A204.1 (cell line): ENCODE results near the gene GOT1.

ENCODE experiments used
- FAIRE-seq: peaks from 2 replicates; lab custom pipeline; 2012; peaks lifted over from hg19 to GRCh38; lab: Jason Lieb, UNC

The GOT1 gene

GRCh38 chr10:99394761-99395386, 35.5 kb downstream of the GOT1 start:
- no peak for FAIRE-seq

DNA sequence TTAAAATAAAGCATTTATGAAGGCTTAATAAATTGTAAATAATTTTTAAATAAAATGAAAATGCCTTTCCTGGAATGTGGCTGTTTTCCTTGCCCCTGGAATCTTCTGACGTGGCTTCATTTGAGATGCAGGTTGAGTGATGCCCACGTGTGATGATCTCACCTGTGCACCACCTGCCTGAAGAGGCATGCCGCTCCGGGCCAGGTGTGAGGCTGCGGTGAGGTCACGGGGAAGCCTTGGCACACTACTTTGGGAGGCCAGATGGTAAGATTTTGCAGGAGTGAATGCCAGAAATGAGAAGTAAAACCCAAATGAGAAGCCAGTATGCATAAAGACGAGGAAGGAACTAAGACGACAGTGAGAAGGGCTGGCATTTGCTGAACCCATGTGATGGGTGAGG, 36.2 kb downstream of the GOT1 start:
- FAIRE-seq, result no peak

DNA sequence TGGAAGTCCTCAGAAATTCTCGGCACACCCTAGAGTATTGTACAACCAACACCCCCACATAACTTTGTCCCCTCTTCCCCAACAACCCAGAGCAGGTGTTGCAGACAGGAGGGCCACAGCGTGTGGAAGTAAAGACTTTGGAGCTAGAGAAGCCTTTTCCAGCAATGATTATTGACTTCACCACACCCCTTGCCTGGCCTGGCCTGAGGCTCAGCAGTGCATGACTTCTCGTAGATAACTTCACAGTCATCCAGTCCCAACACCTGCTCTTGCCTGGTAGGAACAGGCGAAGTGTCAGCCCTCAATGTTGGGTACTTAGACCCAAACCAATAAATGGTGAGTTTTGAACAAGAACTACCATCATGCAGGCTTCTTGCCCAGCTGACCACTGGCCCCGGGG, 36.7 kb downstream of the GOT1 start:
- FAIRE-seq, result no peak

DNA sequence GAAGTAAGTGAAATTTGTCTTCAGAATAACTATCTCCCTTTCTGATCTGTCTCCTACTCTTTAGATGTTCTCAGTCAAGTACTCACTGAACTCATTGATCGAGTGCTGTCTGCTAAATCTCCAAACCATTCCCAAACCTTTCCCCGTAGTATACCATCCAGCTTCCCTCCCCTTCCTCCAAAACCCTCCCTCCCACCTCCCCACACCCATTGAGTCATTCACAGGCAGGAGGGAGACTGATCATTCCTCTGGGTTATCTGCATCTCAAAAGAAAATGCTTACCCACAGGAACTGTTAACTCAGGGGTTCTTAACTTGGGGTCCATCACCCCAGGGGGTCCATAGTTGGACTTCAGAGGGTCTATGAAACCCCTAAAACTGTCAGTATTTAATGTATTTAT, 37.4 kb downstream of the GOT1 start:
- FAIRE-seq, result no peak

DNA sequence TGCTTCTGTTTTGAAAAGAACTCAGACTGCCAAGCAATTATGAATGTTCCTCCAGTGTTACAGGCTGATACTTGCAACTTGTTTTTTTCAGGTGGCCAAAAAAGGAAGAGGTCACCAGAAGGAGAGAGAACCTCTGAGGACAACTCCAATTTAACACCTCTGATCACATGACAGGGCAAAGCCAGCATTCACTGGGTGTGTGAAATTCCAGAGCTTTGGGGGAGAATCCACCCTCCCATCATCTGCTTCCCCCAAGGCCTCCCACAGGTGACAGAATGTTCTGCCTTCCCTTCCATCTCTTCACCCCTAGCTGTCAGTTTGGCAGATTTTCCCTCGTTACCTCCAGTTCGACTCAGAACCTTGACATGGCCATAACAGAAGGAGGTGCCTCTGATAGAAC, 39.1 kb downstream of the GOT1 start:
- no peak for FAIRE-seq

- FAIRE-seq, result no peak
These were observed 40.5 kb downstream of the GOT1 start for GRCh38 chr10:99389729-99390480.

- FAIRE-seq, result no peak
These were observed 42.9 kb downstream of the GOT1 start for GRCh38 chr10:99387541-99387940.

DNA sequence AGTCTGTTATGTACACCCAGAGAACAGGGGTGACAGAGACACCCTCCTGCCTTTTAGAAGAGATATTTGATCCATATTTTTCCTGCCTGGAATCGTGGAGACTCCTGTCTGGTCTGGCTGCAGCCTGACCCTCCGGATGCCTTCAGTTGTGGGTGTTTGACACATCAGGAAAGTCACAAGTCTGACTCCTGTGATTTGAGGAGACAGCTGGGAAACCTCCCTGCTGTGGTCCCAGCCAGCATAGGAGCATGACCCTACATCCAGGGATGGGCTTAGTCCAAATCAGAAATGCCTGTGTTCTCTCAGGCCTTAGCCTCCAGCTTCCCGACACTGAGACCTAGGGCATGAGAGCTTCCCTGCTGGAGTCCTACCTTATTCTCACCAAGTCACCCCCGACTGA, 43.4 kb downstream of the GOT1 start:
- FAIRE-seq, result no peak

DNA sequence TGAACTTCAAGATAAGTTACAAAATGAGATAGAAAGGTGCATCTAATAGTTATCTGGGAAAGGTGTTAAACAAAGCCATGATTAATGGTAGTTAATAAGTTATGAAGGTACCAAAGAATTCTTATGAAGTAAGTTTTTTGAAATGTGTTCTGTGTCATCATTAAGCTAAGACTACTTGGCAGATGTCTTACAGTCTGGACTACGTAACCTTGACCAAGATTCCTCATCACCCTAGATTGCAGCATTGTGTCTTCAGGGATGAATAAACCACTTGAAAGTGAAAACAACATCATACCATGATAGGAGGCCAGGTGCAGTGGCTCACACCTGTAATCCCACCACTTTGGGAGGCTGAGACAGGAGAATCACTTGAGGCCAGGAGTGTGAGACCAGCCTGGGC, 48.2 kb downstream of the GOT1 start:
- no peak for FAIRE-seq

DNA sequence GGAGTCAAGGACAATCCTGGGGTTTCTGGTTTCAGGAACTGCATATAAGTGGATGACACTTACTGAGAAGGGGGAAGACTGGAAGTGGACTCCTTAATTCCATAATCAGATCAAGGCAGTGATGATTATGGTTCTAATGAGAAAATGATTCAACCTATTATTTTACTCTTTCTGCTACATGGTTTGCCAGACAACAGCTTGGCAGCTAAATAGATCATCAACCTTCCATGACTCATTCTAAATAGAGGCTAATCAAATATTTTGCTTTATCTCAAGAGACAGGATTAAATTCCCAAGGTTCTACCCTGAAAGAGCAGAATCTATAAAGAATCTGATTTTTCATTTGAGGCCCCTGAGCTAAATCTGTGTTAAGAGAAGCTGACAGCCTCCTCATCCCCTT, 55.0 kb downstream of the GOT1 start:
- FAIRE-seq, result no peak

- no peak for FAIRE-seq
These were observed 55.5 kb downstream of the GOT1 start for GRCh38 chr10:99374972-99375371.

DNA sequence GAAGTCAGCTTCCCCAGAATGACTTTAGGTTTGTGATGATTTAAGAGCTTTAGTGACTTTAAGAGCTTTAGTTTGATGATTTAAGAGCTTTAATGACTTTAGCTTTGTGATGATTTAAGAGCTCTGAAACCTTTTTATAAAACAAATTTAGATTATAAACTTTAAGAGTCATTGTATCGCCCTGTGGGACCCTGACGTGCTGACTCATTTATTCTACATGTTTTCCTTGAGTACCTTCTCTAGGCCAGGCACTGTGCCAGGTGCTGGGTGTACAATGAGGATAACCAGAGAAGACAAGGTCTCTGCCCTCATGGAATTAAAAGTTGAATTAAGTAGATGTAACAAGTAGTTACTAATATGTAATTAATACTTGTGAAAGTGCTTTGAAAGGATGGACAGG, 55.9 kb downstream of the GOT1 start:
- no peak for FAIRE-seq

DNA sequence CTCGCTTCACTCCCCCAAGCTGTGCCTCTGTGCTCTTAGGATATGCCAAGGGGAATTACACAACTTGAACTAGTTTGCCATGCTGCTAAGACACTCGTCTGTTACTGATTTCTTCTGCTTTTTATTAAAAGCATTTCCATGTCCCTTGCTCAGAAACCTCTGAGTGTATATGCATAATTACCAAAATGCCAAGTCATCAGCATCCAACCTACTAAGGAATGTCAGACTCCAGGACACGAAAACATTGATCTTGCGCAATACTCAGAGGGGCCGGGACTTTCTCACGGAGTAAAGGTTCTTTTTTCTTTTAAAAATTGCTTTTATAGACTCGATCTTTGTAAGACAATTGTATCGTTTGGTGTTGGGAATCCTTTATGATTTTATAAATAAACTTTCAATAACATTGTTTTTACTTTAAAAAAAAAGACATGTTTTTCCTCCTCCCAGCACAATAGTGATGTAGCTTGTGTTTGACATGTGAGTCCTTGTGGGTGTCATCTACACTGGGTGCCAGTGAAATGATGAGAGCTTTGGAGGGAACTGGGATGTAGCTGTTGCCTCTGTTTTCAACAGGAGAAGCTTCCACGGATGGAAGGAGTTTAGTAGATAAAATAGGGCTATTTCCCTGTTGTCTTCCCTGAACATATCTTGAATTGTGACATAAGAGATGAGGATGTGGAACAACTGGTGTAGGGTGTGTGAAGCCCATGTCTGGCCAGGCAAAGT, 57.7 kb downstream of the GOT1 start:
- no peak for FAIRE-seq

DNA sequence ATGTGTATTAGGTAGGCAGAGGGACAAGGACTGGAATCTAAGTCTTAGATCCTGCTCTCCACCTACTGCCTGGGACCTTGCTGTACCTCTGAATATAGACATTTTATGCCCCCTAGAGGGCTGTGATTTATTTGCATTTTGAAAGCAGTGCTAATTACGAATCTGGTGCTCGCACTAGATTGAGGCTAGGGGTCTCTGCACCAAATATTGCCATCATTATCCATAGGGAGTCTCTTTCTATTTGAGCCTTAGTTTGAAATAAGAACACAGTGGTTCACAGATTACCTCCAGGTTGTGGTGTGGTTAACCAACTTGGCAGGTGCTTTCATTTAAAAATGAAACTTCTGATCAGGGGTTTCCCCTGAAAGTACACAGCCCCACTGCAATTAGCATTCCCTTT, 59.4 kb downstream of the GOT1 start:
- no peak for FAIRE-seq

DNA sequence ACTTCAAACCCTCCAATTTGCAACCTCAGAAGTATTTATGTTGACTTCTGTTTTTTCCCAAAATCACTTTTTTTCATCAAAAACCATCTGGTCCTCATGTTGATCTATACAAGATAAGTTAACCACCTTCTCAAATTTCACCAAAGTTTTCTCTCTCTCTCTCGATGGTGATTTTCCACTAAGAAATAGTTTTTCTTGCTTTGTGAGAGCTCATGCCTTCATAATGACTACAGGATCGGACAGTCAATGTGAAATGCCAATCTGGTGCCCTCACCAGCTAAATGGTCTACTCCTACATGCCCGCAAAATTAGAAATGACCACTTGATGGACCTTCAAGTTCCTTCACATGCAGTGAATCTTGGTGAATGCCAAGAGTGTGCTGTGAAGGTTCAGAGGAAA, 60.9 kb downstream of the GOT1 start:
- no peak for FAIRE-seq

- no peak for FAIRE-seq
These were observed 61.3 kb downstream of the GOT1 start for GRCh38 chr10:99369126-99369525.

GRCh38 chr10:99368646-99369045, 61.8 kb downstream of the GOT1 start:
- FAIRE-seq, result no peak

- no peak for FAIRE-seq
These were observed 63.8 kb downstream of the GOT1 start for GRCh38 chr10:99366666-99367065.

DNA sequence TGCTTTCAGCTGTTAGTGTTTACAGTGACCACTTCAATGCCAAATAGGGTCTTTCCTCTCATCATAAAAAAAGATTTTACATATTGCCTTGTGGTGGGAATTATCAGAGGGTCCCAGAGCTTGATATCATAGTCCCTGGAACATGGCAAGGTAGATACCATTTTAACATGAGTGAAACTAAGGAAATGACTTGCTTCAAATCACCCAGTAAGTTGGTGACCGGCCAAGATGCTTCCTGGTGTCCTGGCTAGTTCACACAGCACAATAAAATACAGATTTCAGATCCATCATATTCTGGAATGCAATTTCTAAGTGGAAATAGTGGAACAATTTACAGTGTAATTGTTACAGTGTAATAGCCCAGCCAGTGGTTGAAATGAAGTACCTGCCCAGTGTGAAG, 64.7 kb downstream of the GOT1 start:
- FAIRE-seq, result no peak

DNA sequence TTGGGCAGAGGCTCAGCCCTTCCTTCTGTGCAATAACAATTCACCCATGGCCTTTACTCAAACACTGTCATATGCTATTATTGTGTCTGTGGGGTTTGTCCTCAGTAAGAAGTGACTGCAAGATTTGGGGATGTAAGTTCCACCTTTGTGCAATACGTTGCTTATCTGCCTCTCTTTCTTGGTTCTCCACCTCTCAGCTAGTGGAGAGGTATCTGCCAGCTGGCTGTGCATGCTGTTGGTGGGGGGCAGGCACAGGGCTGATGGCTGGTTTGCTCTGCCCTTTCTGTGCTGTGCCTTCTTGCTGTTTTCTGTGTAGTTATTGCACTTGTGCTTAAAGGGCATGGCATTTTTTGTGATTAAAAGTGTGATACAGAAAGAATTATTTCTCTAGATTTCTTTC, 65.1 kb downstream of the GOT1 start:
- no peak for FAIRE-seq

DNA sequence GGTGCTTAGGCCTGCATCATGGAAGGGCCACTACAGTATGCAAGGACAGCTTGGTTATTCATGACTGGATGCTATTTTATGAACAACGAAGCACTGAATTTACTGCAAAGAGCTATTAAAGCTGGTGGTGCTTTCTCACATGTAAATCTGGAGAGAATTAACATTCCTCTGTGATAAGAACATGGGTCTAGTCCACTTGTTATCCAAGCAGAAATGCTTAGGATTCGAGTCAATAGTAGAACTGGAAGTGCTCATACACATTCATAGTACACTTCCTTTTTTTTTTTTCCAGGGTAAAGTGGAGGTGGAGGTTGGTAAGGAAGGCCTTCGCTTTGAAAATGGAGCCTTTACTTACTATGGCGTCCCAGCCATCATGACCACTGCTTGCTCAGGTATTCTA, 66.3 kb downstream of the GOT1 start:
- no peak for FAIRE-seq

DNA sequence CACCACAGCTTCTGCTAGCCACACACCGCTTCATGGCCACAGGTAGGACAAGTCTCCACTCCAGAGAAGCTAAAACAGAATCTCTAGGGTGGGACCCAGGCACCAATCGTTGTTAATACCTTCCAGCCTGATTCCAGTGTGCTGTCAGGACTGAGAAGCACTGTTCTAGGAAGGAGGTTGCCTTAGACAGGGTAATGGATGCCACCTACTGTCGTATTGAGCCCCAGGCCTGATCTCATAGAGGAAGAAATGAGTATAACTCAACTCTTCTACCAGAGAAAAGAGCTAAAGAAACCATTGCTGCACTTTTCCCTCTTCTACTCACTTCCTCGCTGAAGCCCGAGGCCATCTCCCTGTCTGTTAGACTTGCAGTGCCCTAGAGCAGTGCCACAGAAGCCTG, 69.5 kb downstream of the GOT1 start:
- FAIRE-seq, result no peak

DNA sequence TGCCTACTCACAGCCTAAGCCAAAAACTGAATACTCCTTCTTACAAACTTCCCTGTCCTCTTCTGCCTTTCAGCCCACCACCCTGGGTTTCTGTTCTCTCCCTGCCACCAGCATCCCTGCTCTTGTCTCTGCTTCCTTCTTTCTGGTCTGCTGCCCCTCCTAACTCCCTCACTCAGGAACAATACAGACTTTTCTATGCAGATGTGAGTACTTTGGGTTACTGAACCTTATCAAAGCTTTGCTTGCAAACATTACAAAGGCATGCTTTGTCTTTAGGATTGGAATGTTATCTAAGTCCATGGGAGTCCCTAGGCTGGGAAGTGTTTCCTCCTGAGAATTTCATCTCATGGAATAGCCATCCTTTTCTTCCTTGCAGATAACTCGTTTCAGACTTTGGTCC, 72.3 kb downstream of the GOT1 start:
- FAIRE-seq, result no peak

- FAIRE-seq, result no peak
These were observed 72.7 kb downstream of the GOT1 start for GRCh38 chr10:99357691-99358090.
